H1 (cell line): ENCODE data around the gene CA9. TPM values are rescaled to one million over a fixed set of nuclear protein-coding genes. Genes with fewer than 3 reads are reported as not detected.

Experiments
- SRF ChIP-seq: IDR thresholded peaks from 2 replicates; pipeline ENCODE4 v1.6.1; 2011; ENCODE audit warnings: mild to moderate bottlenecking, low read depth, low read length, moderate library complexity
- polyA plus RNA-seq, 7 experiments: library from polyadenylated mRNA; depleted of rRNA in 3 of 7; stranded (reverse) in 5 of 7; unstranded in 2 of 7; fragments of >200 nt in 5 of 7; fragments of 200-250 nt in 2 of 7; gene quantifications; 1 replicate in 5 of 7; 2 replicates in 1 of 7; 4 replicates in 1 of 7; pipeline versions ENCODE4 v1.2.1 to v1.2.3, GENCODE V29; 2011 to 2013; ENCODE audit warnings: missing spikeins in 2 of 7, mixed read lengths in 2 of 7
- total RNA-seq: library from RNA; stranded (reverse); fragmentation: NEBNext Ultra II Directional; extraction: Animal tissue kit (Norgen Biotek cat#: 25700); gene quantifications from 2 replicates; pipeline ENCODE4 v1.2.1, GENCODE V29; 2021
- TF ChIP-seq, protein P1 (sequence below): IDR thresholded peaks from 2 replicates; pipeline ENCODE4 v1.6.1; 2011; ENCODE audit warnings: low read depth, mild to moderate bottlenecking, low read length; ENCODE audit not compliant: insufficient read depth
- TF ChIP-seq, protein P2 (sequence below): IDR thresholded peaks from 2 replicates; pipeline ENCODE4 v1.6.1; 2012; ENCODE audit warnings: inconsistent platforms

Gene CA9
- total and polyA plus RNA-seq, 2 of the 8 experiments (the other 6 are each of a cell fraction or from before 2014, with no cell fraction given) = 1.3 to 1.8 TPM

DNA sequence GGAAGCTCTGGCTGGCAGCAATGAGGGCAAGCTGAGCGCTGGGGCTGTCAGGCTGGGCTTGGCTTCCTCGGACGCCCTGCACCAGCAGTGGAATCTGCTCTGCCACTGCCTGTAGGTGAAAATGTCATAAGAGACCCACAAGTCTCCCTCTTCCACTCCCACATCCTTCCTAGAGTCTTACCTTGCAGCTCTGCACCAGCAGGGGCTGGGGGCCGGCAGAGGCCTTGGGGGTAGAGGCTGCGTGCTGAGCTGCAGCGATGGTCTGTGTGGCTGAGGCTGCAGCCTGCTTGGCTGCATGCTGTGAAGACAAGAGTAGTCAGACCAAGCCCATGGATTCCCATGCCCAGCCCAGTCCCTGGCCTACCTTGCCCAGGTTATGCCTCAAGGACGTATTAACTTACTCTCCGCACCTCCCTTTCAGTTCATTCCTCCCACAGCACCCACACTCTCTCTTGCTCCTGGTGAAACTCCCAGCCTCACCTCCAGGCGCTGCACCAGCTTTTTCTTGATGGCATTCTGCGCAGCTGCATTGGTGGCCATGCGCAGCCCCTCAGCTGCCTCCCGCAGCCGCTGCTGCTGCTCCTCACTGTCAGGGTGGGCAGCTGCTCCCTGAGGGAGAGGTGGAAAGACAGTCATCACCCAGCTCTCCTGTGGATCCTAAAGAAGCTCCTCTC, 41.0 kb downstream of the CA9 start (continued):
- TF ChIP-seq, protein P1, sequence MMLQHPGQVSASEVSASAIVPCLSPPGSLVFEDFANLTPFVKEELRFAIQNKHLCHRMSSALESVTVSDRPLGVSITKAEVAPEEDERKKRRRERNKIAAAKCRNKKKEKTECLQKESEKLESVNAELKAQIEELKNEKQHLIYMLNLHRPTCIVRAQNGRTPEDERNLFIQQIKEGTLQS = no peak
- no peak for TF ChIP-seq SRF
- TF ChIP-seq, protein P2, sequence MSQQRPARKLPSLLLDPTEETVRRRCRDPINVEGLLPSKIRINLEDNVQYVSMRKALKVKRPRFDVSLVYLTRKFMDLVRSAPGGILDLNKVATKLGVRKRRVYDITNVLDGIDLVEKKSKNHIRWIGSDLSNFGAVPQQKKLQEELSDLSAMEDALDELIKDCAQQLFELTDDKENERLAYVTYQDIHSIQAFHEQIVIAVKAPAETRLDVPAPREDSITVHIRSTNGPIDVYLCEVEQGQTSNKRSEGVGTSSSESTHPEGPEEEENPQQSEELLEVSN = no peak
